Memory B cell (primary cell): ENCODE results near the gene DOCK10.

Source experiments
- ATAC-seq: fragments of 150-1000 bp; cut with Tn5 transposase; 2 replicates; pipeline ENCODE4 v1.10.0; 2021; ENCODE audit warnings: low read depth, mild to moderate bottlenecking, moderate library complexity
- DNase-seq, 2 donors: peaks; one replicate each; pipeline ENCODE4 v3.0.0; 2022; ENCODE audit warnings: low spot score in 2 of 2
- H3K27ac Mint-ChIP-seq: one replicate; pipeline ENCODE4 v1.8.0; 2022; ENCODE audit warnings: mild to moderate bottlenecking, moderate library complexity, mixed read lengths
- H3K27me3 Mint-ChIP-seq: one replicate; pipeline ENCODE4 v1.8.0; 2022; ENCODE audit warnings: mixed read lengths
- H3K36me3 Mint-ChIP-seq: one replicate; pipeline ENCODE4 v1.8.0; 2022; ENCODE audit warnings: mild to moderate bottlenecking, mixed read lengths
- H3K4me1 Mint-ChIP-seq: one replicate; pipeline ENCODE4 v1.8.0; 2022; ENCODE audit warnings: mixed read lengths
- H3K4me3 Mint-ChIP-seq: one replicate; pipeline ENCODE4 v1.8.0; 2022; ENCODE audit warnings: mild to moderate bottlenecking, moderate library complexity, mixed read lengths
- H3K9me3 Mint-ChIP-seq: one replicate; pipeline ENCODE4 v1.8.0; 2022; ENCODE audit warnings: mixed read lengths

DOCK10 gene

DNA sequence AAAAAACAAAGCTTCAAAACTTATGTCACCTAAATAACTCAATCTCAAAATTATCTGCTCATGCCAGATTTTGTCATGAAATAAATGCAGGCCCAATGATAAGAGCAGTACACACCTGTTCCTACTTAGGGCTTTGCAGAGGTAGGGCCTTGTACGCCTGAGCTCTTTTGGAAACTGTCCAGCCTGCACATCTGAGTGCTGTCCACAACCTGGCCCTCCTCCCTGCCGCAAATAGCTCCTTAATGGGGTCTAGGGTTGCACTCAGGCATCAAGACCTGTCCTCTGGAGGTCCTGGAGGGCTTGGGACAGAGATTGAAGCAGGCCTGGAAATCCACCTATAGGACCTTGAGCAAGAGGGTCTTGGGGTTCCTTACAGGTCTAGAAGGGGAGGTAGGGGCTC is 210.7 kb downstream of the DOCK10 start:
- no peak for DNase-seq
- Mint-ChIP-seq H3K4me1 (no peaks in the 10 kb centered on the region), H3K36me3 (peaks cover 58% of the 10 kb centered on the region), H3K9me3 (no peaks in the 10 kb centered on the region), H3K27me3 (no peaks in the 10 kb centered on the region), H3K4me3 (no peak overlapping the region), H3K27ac (no peak overlapping the region)
- ATAC-seq: no peak

DNA sequence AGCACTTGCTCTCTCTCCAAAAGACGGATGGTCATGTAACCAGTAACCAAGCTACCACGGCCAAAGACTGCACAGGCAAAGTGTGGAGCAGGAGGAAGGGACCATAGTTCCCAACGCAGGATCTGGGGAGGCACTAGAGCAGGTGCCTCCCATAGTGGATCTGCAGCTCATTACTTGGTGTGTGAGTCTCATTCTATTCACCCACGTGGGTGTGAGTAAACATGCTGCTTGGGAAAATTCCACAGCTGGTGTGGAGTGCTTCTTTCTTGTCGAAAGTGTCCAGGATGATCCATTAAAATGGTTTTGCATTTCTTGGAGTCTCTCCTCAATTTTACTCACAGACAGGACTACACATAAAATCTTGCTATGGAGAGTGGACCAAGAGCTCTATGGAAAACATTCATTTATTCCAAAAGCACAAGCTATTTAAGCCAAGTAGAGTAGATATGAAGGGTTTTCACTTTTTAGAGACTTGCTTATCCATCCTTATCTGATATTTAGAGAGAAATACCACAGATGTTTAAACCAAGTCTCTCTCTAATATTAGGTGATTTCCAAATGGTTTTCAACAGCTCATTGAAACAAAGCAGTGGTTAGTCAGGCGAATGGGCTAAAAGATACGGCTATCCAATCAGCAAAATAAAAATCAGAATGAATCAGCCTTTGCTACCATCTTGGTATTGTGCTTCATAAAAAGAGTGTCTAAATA is 221.8 kb downstream of the DOCK10 start:
- H3K27ac Mint-ChIP-seq: peak overlapping the region; percentile 47
- no peaks in the 10 kb centered on the region for H3K27me3 Mint-ChIP-seq
- no peaks in the 10 kb centered on the region for H3K4me1 Mint-ChIP-seq
- ATAC-seq (no peak), DNase-seq (no peak)
- no peak overlapping the region for H3K4me3 Mint-ChIP-seq
- H3K9me3 Mint-ChIP-seq: no peaks in the 10 kb centered on the region
- H3K36me3 Mint-ChIP-seq: peaks cover 32% of the 10 kb centered on the region

DNA sequence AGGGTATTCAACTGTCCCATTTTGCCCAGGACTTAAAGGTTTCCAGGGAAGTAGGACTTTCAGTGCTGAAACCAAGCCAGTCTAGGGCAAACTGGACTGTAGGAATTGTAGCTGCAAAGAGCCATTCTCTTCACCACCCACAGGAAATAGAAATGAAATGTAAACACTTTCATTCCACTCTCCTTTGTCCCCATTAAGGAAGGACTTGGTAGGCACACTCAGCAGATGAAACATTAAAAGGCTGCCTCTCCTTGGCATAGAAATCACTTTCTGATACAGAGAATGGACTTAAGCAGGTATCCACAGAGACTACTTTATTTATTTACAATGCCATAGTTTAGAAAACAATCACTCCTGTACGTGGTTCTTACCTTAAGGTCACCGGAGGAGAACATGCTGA is 223.2 kb downstream of the DOCK10 start:
- H3K36me3 Mint-ChIP-seq: peaks cover 32% of the 10 kb centered on the region

DNA sequence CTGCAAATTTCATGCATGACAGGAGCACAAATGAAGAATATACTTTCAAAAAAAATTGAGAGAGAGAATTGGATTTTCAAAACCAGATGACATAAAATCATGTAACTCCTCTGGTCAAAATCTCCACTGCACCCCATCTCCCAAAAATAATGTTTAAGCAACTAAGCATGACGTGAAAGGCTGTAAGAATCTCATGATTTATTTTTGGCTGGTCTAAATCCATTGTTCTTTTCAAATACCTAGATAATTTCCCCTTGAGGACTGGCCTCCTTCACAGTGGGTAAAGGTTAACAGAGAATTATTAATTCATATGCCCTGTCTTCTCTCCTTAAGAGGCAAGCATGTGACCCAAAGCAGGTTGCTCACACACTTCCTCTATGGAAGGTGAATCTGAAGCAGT is 224.6 kb downstream of the DOCK10 start:
- DNase-seq (no peak), ATAC-seq (no peak)
- H3K36me3 Mint-ChIP-seq: peaks cover 34% of the 10 kb centered on the region
- H3K9me3 Mint-ChIP-seq: no peaks in the 10 kb centered on the region
- H3K27ac Mint-ChIP-seq: no peak overlapping the region
- no peak overlapping the region for H3K4me3 Mint-ChIP-seq
- no peaks in the 10 kb centered on the region for H3K4me1 Mint-ChIP-seq
- no peaks in the 10 kb centered on the region for H3K27me3 Mint-ChIP-seq

More for the DNA sequence above, 223.2 kb downstream of the DOCK10 start:
- Mint-ChIP-seq H3K27ac (peak overlapping the region; percentile 37), H3K9me3 (no peaks in the 10 kb centered on the region), H3K4me3 (no peak overlapping the region), H3K27me3 (no peaks in the 10 kb centered on the region), H3K4me1 (no peaks in the 10 kb centered on the region)
- no peak for ATAC-seq
- no peak for DNase-seq

DNA sequence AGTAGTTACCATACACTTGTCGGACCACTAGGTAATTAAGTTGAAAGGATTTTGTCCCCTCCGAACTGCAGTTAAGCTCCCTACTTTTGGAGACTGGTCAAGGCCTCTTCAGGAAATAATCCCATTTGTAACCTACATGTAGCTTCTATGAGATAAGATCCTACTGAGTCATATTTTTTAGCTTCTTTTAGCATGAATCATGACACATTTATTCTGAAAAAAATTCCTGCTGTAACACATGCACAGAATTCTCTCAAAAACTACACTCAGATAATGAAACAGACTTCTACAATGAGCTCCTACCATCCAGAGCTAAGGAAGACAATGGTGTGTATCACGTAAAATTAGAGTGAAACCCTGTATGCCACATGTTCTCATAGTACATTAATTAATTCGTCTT is 225.5 kb downstream of the DOCK10 start:
- H3K27ac Mint-ChIP-seq: peak overlapping the region; percentile 81
- no peaks in the 10 kb centered on the region for H3K27me3 Mint-ChIP-seq
- H3K36me3 Mint-ChIP-seq: peaks cover 38% of the 10 kb centered on the region
- no peak for DNase-seq
- peaks cover 2% of the 10 kb centered on the region for H3K9me3 Mint-ChIP-seq
- no peaks in the 10 kb centered on the region for H3K4me1 Mint-ChIP-seq
- no peak for ATAC-seq
- no peak overlapping the region for H3K4me3 Mint-ChIP-seq

DNA sequence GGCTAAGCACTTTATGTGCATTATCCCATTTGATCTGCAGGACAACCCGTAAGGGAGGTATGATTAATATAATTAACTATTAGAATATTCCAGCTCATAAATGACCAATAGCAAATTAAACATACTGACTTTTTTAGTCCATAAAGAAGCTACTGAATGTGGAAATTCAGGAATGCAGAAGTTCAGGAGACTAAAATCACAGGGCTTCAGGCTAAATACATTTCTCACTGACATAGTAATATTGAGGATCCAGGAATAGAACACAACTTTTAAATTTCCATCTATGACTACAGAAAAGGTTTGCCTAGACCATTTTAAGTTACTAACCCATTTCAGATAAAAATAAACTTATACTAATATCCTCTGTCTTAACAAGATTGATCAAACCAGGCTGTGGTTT is 228.7 kb downstream of the DOCK10 start:
- Mint-ChIP-seq H3K4me1 (no peaks in the 10 kb centered on the region), H3K27me3 (no peaks in the 10 kb centered on the region), H3K4me3 (no peak overlapping the region), H3K9me3 (peaks cover 2% of the 10 kb centered on the region), H3K27ac (no peak overlapping the region), H3K36me3 (peaks cover 38% of the 10 kb centered on the region)
- DNase-seq (no peak), ATAC-seq (no peak)

DNA sequence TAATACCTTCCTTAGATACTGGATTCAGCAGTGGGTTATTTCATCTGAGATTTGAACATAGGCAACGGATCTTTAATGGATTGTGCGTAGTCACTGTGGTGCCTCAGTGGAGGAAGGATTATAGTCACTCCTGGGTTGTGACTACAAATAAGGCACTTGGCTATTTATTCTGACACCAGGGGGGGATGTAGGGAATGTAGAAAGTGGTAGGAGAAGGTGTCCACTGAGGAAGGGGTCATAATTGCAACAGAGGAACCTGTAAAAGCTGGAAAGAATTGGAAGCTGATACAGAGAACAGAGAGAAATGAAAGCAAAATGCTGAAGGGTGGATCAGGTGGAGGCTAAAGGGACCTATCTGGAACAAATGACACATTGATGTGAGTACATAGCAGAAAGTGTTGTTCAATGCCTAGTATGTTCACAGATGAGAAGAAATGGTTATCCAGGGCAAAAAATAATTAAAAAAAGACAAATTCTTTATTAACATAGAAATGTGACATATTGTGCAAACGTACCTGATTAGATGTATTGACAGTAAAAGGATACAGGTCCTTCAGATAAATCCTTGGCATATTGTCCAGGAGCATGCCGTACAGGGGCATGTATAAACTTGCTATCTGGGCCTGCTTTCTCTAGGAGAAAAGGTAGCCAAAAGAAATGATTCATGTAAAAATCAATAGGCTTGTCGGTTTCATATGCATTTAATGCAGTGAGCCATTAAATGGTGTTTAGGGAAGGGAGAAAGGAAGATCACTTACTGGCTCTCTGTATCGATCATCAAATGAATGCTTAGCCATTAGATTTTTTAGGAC is 234.9 kb downstream of the DOCK10 start:
- peaks cover 37% of the 10 kb centered on the region for H3K36me3 Mint-ChIP-seq
- ATAC-seq (no peak), DNase-seq (no peak)
- no peak overlapping the region for H3K4me3 Mint-ChIP-seq
- H3K9me3 Mint-ChIP-seq: peaks cover 2% of the 10 kb centered on the region
- no peaks in the 10 kb centered on the region for H3K27me3 Mint-ChIP-seq
- no peaks in the 10 kb centered on the region for H3K4me1 Mint-ChIP-seq
- peak overlapping the region; percentile 17 for H3K27ac Mint-ChIP-seq

DNA sequence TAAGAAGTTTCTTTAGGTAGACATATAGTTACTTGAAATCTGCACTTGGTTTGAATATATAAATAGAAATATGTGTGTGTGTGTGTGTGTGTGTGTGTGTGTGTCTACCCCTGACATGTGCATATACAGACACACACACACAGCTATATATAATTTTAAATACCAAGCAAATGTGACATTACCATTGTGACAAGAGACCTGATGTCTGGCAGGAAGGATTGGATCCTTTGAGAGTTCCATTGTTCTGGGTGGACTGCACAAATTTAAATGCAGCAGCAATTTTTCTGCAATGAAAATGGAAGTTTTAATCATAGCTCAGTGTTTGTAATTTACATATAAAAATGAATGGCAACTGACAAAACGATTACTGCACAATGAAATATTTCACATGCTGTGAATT is 238.3 kb downstream of the DOCK10 start:
- Mint-ChIP-seq H3K27me3 (no peaks in the 10 kb centered on the region), H3K36me3 (peaks cover 39% of the 10 kb centered on the region)
- no peak for ATAC-seq

DNA sequence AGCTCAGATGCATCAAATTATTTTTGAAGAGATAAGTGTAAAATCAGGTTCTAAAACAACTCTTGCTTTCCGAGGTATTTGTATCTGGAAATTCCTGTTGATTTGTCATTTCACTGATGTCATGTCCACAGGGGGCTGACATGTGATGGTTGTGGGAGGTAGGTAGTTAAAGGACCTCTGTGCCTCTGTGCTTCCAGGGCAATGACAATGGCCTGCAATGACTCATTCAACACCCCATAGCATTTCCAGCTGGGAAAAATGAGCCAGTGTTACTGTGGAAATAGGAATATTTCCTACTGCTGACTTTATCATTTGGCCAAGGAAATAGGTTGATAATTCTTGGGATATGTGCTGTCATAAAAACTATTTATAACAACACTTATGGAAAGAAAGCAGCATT is 239.9 kb downstream of the DOCK10 start:
- H3K9me3 Mint-ChIP-seq: no peaks in the 10 kb centered on the region

More for the DNA sequence above, 238.3 kb downstream of the DOCK10 start:
- Mint-ChIP-seq H3K4me1 (no peaks in the 10 kb centered on the region), H3K9me3 (no peaks in the 10 kb centered on the region), H3K27ac (no peak overlapping the region), H3K4me3 (no peak overlapping the region)
- no peak for DNase-seq

DNA sequence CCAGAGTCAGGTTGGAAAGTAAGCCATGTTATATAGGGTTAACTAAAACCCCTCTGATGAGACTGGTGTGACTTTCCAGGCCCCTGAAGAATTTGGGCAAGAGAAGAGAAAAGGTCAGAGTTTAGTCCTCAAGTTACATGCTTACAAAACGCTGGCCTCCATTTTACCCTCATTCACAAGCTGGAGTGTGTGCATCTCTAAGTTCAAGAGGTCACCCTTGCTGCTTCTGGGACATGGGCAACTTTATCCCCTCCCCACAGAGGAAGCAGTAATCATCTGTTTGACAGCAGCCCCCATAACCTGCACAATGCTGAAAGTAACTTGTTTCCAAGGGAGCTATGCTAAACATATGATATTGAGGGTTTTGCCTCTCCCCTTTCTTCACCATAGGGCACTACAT is 240.9 kb downstream of the DOCK10 start:
- Mint-ChIP-seq H3K36me3 (peaks cover 34% of the 10 kb centered on the region), H3K27ac (peak overlapping the region; percentile 69), H3K9me3 (no peaks in the 10 kb centered on the region), H3K4me3 (no peak overlapping the region), H3K27me3 (no peaks in the 10 kb centered on the region), H3K4me1 (no peaks in the 10 kb centered on the region)
- ATAC-seq (no peak), DNase-seq (no peak)

More for the DNA sequence above, 239.9 kb downstream of the DOCK10 start:
- no peaks in the 10 kb centered on the region for H3K4me1 Mint-ChIP-seq
- no peak for ATAC-seq
- no peak overlapping the region for H3K4me3 Mint-ChIP-seq
- DNase-seq: no peak
- peak overlapping the region; percentile 31 for H3K27ac Mint-ChIP-seq
- H3K27me3 Mint-ChIP-seq: no peaks in the 10 kb centered on the region
- H3K36me3 Mint-ChIP-seq: peaks cover 37% of the 10 kb centered on the region

DNA sequence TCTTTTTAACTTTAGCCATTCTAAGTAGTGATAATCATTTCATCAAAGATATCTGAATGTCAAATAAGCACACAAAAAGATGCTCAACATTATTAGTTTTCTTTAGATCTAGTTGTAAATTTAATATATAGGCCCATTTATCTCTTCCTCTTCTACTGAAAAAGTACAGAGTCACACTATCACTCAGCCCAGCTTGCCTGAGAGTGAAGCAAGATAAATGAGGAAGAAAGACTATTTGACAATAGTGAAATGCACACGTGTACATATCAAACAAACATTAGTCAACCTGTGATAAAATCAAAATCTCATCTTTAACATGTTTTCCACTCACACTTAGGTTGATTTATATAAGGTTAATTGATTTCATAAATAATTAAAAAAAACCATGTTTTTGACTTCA is 242.6 kb downstream of the DOCK10 start:
- no peaks in the 10 kb centered on the region for H3K4me1 Mint-ChIP-seq
- H3K9me3 Mint-ChIP-seq: no peaks in the 10 kb centered on the region
- peaks cover 41% of the 10 kb centered on the region for H3K36me3 Mint-ChIP-seq
- H3K4me3 Mint-ChIP-seq: no peak overlapping the region
- H3K27ac Mint-ChIP-seq: no peak overlapping the region
- H3K27me3 Mint-ChIP-seq: no peaks in the 10 kb centered on the region
- ATAC-seq (no peak), DNase-seq (no peak)

DNA sequence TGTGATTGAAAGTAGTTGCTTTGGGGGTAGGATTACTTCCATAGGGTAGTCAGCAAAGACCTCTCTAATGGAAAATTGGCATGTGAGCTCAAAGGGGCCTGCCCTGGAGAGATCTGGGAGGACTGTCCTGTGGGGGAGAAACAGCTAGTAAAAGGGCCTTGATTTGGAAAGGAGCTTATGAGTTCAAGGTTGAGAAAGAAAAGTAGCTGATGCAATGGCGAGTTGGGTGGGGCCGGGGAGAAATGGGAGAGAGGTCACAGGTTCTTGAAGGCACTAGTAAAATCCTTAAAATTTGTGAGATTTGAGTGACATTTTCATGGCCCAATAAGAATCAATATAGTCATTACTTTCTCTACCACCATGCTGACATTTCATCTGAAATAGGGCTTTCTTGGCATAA is 244.1 kb downstream of the DOCK10 start:
- no peak for DNase-seq
- Mint-ChIP-seq H3K36me3 (peaks cover 51% of the 10 kb centered on the region), H3K27ac (no peak overlapping the region), H3K4me3 (no peak overlapping the region), H3K4me1 (no peaks in the 10 kb centered on the region), H3K27me3 (no peaks in the 10 kb centered on the region), H3K9me3 (no peaks in the 10 kb centered on the region)
- ATAC-seq: no peak

DNA sequence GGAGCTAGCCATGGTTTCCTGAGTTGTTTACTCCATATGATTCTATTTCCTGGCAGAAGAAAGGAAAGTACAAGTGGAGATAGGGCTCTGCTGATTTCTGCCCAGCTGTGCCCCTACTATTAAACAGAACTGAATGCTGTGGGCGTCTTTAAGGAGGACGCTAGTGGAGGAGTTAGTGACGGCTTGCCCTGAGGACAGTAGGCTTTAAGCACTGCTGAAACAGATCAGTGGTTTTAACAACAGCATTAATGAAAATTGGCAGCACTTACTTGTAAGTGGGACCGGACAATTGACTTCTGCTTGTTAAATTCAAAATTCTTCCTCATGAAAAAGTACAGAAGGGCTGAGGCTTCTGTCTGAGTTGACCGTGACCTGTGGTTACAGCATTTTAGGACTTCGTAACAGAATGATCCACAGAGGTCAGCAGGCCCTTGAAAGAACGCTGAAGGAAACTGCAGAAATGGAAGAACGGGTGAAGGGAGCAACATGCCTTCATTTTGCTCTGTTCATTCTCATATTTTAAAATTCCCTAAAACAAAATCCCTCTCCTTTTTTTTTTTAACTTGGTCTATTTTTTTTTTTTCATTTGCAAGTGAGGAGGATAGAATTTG is 245.5 kb downstream of the DOCK10 start:
- Mint-ChIP-seq H3K27ac (no peak overlapping the region), H3K4me1 (no peaks in the 10 kb centered on the region), H3K36me3 (peaks cover 46% of the 10 kb centered on the region), H3K4me3 (no peak overlapping the region), H3K27me3 (no peaks in the 10 kb centered on the region), H3K9me3 (no peaks in the 10 kb centered on the region)
- DNase-seq: no peak
- ATAC-seq: no peak

DNA sequence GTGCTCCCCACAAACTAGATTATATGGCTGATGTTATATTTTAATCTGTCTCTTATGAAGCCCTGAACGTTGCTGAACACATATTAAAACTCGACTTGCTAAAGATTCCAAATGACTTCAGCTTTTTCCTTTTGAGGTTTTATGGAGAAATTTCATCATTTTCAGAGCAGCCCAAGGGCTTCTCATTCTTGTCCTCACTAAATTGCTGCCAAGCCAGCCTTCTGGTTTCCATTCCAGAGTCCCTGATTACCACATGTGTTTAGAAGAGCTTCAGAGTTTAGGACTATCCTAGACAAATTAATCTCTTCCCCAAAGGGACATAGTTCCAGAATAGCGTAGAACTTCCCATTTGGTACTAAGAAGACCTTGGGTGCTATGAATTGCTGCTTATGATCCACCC is 248.3 kb downstream of the DOCK10 start:
- H3K27ac Mint-ChIP-seq: peak overlapping the region; percentile 31

More for the DNA sequence above, 248.3 kb downstream of the DOCK10 start:
- peaks cover 44% of the 10 kb centered on the region for H3K36me3 Mint-ChIP-seq
- no peaks in the 10 kb centered on the region for H3K27me3 Mint-ChIP-seq
- H3K4me3 Mint-ChIP-seq: no peak overlapping the region
- no peak for ATAC-seq
- H3K4me1 Mint-ChIP-seq: no peaks in the 10 kb centered on the region
- DNase-seq: no peak
- no peaks in the 10 kb centered on the region for H3K9me3 Mint-ChIP-seq
